HG02642 (cell line): ENCODE results near the gene GAL3ST2.
"Not testable (repeated sequence)": the region's sequence is repeated elsewhere in the genome, so short reads cannot be mapped to it uniquely, and the experiment has no call there.

Experiments used
- ATAC-seq: cut with Tn5 transposase; IDR thresholded peaks from one replicate; pipeline ENCODE4 v1.9.1; 2021; ENCODE audit warnings: mild to moderate bottlenecking; ENCODE audit not compliant: unreplicated experiment, poor library complexity

GAL3ST2 gene

DNA sequence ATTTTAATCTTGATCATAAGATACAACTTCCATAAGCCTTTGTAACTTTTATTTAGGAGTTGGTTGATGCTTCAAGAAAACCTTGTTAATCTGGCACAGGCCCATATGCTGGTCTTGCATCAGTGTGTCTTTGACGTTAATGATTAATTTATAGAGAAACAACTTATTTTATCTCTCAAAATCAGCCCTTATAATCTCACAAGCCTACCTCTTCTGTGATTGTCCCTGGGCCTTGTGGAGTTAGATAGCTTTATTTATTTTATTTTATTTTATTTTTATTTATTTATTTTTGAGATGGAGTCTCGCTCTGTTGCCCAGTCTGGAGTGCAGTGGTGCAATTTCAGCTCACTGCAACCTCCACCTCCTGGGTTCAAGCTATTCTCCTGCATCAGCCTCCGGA, 5.4 kb downstream of the GAL3ST2 start:
- ATAC-seq, result not testable (repeated sequence)

- no peak for ATAC-seq
Measured at GRCh38 chr2:241788135-241788534, 11.5 kb downstream of the GAL3ST2 start.

DNA sequence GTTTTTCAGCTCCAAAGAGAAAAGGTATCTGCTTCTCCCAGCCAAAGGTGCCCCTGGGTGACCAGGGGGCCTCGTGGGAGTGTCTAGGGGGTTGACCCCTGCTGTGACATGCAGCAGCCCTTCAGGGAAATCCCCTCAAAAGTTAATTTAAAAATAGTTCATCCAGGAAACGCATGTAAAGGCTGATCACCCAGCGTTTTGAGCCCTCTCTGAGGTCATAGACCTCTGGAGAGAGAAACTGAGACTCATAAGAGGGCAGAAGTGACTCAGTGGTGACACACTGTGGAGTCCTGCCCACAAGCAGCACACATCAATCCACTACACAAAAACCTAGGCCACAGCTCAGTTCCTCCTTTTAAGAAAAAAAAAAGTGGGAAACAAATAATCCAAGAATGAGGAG, 11.9 kb downstream of the GAL3ST2 start:
- ATAC-seq, result no peak

DNA sequence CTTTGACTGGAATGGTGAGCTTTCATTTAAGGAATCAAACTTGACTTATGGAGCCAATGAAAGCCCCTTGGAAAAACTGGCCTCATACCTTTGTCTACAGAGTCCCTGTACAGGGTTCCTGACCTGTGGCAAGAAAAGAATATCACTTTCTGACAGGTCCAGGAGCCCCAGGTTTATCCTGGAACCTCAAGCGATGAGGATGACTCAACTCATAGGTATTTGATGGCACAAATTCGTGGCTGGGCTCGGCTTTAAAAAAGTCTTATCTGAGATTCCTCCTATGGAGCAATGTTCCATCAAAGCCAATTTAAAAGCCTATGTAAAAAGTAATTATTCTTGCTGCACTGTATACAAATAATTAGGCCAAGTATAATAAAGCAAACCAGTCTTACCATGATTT, 14.8 kb downstream of the GAL3ST2 start:
- ATAC-seq, result not testable (repeated sequence)

DNA sequence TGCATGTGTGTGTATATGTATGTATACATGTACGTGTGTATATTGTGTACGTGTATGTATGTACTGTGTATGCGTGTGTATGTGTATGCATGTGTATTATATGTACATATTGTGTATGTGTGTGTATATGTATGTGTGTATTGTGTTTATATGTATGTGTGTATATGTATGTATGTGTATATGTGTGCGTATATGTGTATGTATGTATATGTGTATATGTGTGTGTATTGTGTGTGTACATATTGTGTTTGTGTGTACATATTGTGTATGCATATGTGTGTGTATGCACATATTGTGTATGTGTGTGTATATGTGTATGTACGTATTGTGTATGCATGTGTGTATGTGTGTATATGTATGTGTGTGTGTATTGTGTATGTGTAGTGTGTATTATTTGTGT, 16.8 kb downstream of the GAL3ST2 start:
- no peak for ATAC-seq

GRCh38 chr2:241794250-241794823, 17.7 kb downstream of the GAL3ST2 start:
- ATAC-seq, result no peak

DNA sequence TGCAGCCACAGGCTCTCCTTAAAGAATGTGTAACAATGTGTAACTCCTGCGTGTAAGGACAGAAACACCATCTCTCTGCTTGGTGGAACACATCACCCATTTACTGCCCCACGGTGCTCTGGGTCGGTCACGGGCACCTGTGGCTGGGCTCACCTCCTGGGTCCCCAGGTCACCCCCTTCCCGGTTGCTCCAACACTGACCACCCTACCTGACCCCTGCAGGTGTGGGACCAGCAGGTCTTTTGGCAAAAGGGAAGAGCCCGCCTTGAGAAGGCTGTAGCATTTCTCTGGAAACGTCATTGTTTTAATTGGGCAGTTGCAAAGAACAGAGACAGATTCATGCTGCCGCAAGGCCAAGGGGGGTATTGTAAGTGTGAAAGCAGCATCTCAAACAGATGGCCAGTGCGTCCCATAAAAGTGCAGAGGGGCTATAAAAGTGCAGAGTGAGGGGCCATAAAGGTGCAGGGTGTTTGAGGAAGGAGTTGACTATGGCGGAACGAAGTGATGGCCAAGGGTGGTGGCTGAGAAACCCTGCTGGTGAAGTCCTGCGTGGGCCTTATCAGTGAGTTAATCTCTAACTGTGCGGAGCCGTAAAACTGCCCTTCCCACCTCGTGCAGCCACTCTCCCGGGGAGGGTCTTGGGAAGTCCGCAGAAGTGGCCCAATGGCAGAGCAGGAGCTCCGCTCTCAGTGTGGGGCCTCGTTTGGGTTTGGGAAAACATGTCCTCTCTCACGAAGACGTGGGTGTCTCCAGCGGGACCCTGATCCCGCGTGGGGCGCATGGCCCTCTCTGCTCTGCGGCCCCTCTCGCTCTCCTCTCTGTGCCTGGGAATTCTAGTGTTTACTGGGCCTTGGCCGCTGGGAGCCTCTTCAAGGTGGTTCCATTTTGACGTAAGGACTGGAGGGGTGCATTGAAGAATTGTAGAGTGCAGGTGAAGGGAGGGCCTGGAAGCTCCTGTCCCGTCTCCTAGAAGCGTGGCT, 18.7 kb downstream of the GAL3ST2 start:
- no peak for ATAC-seq

GRCh38 chr2:241796209-241796608, 19.6 kb downstream of the GAL3ST2 start:
- no peak for ATAC-seq

- no peak for ATAC-seq
Measured at GRCh38 chr2:241796610-241797138, 20.1 kb downstream of the GAL3ST2 start.

DNA sequence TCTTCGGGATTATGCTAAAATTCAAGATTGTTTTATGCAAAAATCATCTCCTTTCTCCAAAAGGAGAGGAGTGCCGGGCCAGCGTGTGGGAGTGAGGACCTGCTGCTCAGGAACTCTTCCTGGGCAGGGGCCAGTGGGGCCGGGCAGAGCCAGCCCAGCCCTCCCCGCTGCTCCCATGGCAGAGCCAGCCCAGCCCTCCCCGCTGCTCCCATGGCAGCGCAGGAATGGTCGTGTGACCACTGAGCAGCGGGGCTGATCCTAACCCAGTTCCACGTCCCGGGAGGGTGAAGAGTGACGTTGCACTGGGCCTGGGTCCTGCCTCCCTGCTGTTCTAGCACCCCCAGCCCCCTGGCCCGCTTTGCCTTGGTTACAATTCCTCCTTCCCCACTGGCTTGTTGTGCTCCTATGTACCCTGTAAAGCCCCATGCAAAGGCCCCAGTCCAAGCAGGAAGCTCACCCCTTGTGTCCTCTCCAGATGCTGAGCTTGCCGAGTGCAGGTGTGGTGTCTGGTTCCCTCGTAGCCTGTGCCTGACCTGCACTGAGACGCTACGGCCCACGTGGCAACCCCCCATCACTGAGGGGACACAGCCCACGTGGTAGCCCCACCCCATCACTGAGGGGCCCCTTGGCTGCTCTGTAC, 20.9 kb downstream of the GAL3ST2 start:
- ATAC-seq, result no peak

DNA sequence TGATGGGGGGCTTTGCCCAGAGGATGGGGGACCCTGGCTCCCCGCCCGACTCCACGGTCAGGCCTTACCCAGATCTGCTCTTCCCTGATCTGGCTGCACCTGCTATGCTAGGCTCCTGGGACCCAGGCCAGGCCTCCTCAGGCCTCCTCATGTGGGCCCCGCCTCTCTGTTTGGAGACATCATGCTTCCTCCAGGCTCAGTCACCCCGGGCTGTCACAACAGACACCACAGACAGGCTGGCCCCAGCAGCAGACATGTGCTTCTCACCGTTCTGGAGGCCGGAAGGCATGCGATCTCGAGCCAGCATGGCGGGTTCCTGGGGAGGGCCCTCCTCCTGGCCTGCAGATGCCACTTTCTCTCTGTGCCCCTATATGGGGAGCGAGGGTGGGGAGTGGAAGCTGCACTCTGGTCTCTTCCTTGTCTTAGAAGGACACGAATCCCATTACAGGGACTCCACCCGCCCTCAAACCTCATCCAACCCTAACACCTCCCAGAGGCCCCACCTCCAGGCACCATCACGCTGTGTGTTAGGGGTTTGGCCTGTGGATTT, 21.5 kb downstream of the GAL3ST2 start:
- no peak for ATAC-seq

GRCh38 chr2:241798631-241799521, 22.3 kb downstream of the GAL3ST2 start:
- ATAC-seq, result no peak

GRCh38 chr2:241799522-241800197, 23.0 kb downstream of the GAL3ST2 start:
- no peak for ATAC-seq

GRCh38 chr2:241800198-241800903, 23.7 kb downstream of the GAL3ST2 start:
- ATAC-seq, result not testable (repeated sequence)

- no peak for ATAC-seq
Measured at GRCh38 chr2:241801611-241802420, 25.2 kb downstream of the GAL3ST2 start.

- no peak for ATAC-seq
Measured at GRCh38 chr2:241802421-241803318, 26.0 kb downstream of the GAL3ST2 start.
